Measurements from ENCODE around the gene SLC25A12. TPM values are rescaled to one million over a fixed set of nuclear protein-coding genes. Genes with fewer than 3 reads are reported as not detected.

SLC25A12 gene
- total RNA-seq, 1 donor: 23.0 TPM

DNA sequence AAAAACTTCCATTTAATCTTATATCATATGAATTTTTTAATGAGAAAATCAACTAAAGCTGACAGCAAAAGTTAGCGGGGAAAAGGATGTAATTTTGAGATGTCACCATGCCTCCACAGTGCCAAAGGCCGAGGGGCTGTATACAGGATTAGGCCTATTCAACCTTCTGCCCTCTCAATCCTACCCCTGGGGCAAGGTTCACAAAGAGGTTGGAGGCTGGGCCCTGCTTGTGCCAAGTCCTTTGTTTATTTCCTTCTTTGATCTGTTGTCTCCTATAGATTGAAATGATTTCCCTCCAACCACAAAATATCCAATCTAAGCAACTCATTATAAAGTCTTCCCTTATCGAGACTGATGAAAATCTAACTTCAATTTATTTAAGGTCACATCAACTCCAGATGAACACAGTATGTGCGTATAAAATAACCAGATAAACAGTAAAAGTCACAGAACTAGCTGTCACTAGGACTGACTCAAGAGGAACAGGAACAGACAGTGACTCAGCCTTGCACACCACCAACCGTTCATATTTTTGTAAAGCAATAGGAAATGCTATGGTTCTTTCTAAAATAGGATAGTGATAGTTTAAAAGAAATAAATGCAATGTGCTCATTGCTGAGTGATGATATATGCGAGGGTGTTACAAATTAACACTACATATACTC is 95.8 kb downstream of the SLC25A12 start:
- H3K4me3 ChIP-seq (ENCODE audit: low read depth, low read length): no peak overlapping the region
- DNase-seq (ENCODE audit: low read depth): peak; percentile 39
- TF ChIP-seq, protein P1, sequence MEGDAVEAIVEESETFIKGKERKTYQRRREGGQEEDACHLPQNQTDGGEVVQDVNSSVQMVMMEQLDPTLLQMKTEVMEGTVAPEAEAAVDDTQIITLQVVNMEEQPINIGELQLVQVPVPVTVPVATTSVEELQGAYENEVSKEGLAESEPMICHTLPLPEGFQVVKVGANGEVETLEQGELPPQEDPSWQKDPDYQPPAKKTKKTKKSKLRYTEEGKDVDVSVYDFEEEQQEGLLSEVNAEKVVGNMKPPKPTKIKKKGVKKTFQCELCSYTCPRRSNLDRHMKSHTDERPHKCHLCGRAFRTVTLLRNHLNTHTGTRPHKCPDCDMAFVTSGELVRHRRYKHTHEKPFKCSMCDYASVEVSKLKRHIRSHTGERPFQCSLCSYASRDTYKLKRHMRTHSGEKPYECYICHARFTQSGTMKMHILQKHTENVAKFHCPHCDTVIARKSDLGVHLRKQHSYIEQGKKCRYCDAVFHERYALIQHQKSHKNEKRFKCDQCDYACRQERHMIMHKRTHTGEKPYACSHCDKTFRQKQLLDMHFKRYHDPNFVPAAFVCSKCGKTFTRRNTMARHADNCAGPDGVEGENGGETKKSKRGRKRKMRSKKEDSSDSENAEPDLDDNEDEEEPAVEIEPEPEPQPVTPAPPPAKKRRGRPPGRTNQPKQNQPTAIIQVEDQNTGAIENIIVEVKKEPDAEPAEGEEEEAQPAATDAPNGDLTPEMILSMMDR (IDR thresholded peaks at IDR 0.05; ENCODE audit: insufficient read depth, low read length): no peak

DNA sequence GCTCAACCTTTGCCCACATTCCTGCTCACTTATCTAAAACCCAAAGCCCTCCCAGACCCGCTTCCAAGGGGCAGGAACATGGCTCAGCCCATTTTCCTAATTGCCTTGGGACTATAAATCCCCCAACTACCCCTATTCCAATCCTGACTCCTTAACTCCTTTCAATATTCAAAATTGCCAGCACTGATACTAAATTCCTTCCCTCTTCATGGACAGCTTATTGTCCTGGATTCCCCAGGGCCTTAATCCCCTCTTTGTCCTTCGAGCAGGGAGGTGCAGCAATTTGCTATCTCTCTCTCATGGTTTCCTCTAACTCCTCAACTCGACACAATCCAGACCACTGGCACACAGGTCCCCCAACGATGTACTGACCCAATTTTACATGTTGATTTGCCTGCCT is 99.1 kb downstream of the SLC25A12 start:
- TF ChIP-seq, protein P1 (IDR thresholded peaks at IDR 0.05; ENCODE audit: insufficient read depth, low read length): no peak
- no peak overlapping the region for H3K4me3 ChIP-seq (ENCODE audit: low read depth, low read length)
- no peak for DNase-seq (ENCODE audit: low read depth)

DNA sequence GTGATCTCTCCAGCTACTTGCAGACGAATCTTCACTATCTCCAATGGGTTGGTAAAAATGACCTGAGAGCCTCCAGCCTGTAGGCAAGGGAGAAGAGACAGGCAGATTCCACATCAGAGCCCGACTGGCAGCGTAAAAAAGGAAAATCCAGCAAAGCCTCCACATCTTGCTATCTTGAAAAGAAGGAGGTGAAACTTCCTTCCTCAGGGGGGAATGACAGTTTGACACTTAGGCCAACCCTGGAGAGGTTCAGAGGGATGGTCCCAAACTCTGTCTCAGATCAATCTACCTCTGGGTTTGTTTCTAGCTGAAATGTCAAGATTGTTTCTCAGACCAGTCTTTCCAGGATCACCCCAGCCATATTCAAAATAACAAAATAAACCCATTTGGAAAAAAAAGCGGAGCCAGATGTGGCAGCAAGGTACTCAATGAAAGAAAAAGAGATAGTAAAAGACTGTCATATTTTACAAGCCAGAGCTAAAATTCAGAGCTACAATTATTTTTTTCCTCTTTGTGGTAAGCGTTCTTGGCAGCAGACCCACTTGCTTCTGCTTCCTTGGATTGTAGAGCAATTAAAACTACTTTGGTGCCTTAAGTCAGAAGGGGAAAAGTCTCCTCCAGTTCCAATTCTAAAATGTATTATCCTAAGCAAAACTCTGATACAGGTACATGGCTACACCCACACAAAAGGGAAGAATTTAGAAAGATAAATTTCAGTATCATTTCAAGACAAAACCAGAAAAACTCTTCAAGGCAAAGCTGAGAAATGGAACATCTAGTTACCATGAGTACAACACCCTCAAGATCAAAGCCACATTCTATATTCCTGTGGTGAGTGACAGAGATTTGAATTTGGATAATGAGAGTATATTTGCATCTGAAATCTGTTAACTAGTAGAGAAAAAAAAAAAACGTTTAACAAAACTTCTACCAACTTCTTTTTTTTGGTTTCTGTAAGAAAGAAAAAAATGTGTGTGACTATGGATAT is 100.1 kb downstream of the SLC25A12 start:
- peak; percentile 26 for DNase-seq (ENCODE audit: low read depth)
- no peak overlapping the region for H3K4me3 ChIP-seq (ENCODE audit: low read depth, low read length)
- TF ChIP-seq, protein P1 (IDR thresholded peaks at IDR 0.05; ENCODE audit: insufficient read depth, low read length): no peak

DNA sequence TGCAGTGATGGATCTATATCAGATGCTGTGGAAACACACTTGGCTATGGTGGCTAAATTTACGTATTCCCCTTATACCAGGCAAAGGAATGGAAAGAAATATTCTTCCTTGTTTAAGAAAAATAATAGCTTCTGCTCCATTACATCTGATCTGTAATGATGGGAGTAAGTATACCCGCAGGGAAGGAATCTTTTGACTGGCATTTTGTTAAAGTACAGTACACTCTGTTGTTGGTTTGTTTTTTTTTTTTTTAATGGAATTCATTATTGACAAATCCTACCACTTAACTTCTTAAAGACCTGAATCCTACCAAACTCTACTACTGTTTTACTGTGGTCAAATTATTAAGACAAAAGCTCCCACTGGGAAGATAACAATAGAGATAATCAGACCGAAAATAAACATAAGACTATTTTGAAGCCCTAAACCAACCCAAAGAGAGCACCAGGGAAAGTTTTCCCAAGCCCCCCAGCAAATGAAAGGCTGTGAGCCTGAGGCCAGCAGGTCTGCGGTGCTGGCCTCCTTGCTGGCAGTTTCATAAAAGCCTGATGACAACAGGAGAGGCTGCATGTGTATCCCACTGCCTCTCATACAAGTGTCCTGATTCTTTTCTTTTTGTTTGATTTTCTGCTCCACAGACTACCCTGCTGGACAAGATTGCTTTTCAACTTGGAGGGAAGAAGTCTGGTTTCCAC is 101.0 kb downstream of the SLC25A12 start:
- TF ChIP-seq, protein P1 (IDR thresholded peaks at IDR 0.05; ENCODE audit: insufficient read depth, low read length): no peak
- no peak overlapping the region for H3K4me3 ChIP-seq (ENCODE audit: low read depth, low read length)
- DNase-seq (ENCODE audit: low read depth): no peak

DNA sequence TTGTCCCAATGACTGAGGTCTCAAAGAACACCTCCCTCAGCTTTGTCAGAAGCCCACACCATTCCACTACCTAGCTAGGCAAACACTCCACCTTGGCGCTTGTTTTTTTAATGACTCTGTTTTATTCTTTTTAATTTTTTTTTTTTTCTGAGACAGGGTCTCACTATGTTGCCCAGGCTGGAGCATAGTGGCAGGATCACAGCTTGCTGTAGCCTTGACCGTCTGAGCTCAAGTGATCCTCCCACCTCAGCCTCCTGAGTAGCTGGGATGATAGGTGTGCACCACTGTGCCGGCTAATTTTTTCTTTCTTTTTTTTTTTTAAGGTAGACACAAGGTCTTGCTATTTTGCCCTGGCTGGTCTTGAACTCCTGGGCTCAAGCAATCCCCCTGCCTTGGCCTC is 101.9 kb downstream of the SLC25A12 start:
- TF ChIP-seq, protein P1 (IDR thresholded peaks at IDR 0.05; ENCODE audit: insufficient read depth, low read length): no peak
- no peak for DNase-seq (ENCODE audit: low read depth)
- no peak overlapping the region for H3K4me3 ChIP-seq (ENCODE audit: low read depth, low read length)

DNA sequence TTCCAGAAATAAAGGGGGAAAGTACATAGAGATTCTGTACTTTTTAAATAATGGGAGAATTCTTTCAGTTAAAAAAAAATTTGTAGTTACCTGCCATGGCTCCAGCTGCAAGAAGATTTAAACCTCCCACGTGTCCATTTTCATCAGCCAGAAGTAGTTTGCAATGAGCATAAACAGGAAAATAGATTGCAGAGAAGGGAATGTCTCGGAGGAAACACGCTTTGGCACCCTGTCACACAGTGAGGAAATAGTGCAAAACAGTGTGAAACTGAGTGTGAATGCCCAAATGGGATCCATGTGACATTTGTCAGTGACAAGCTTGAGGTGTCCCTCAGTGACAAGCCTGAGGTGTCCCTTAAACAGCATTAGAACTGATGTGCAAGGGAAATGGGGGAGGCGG is 102.7 kb downstream of the SLC25A12 start:
- DNase-seq (ENCODE audit: low read depth): no peak
- TF ChIP-seq, protein P1 (IDR thresholded peaks at IDR 0.05; ENCODE audit: insufficient read depth, low read length): no peak
- no peak overlapping the region for H3K4me3 ChIP-seq (ENCODE audit: low read depth, low read length)

Measured in fibroblast of the aortic adventitia (primary cell).